CD4-positive, CD25-positive, alpha-beta regulatory T cell (primary cell): ENCODE results near the gene ARF5. TPM values are rescaled to one million over a fixed set of nuclear protein-coding genes. Genes with fewer than 3 reads are reported as not detected.
"Not testable (repeated sequence)": the region's sequence is repeated elsewhere in the genome, so short reads cannot be mapped to it uniquely, and the experiment has no call there.

Source experiments
- ATAC-seq, 2 donors: fragments of 150-1000 bp; cut with Tn5 transposase; one replicate each; pipeline ENCODE4 v1.10.0; 2021; ENCODE audit warnings: low read depth in 2 of 2, moderate number of reproducible peaks in 2 of 2, moderate library complexity in 1 of 2
- DNase-seq, 3 donors: peaks; one replicate each; pipeline versions ENCODE4 v3.0.0 to v3.0.0-alpha.2; 2012 to 2022; ENCODE audit warnings: mixed read lengths in 1 of 3
- H3K27ac ChIP-seq: one replicate; pipeline ENCODE4 v1.7.0; 2013; ENCODE audit warnings: mild to moderate bottlenecking, low read length; ENCODE audit not compliant: insufficient read depth, poor library complexity, severe bottlenecking
- H3K27me3 ChIP-seq: one replicate; pipeline ENCODE4 v1.7.0; 2013; ENCODE audit warnings: low read length; ENCODE audit not compliant: control insufficient read depth, insufficient read depth
- H3K36me3 ChIP-seq: one replicate; pipeline ENCODE4 v1.7.0; 2013; ENCODE audit warnings: mild to moderate bottlenecking, low read length, moderate library complexity; ENCODE audit not compliant: control insufficient read depth, insufficient read depth
- H3K4me1 ChIP-seq: 2 replicates; pipeline ENCODE4 v1.7.0; 2013; ENCODE audit warnings: mild to moderate bottlenecking, low read length; ENCODE audit not compliant: insufficient read depth, control insufficient read depth, poor library complexity, severe bottlenecking
- H3K4me3 ChIP-seq: one replicate; pipeline ENCODE4 v1.7.0; 2013; ENCODE audit warnings: low read depth, mild to moderate bottlenecking, low read length, moderate library complexity
- H3K9me3 ChIP-seq, 2 experiments: 1 replicate in 1 of 2; 2 replicates in 1 of 2; pipeline ENCODE4 v1.7.0; 2013; ENCODE audit warnings: low read length in 2 of 2, mild to moderate bottlenecking in 1 of 2, moderate library complexity in 1 of 2; ENCODE audit not compliant: control insufficient read depth in 2 of 2
- H3K27ac Mint-ChIP-seq, 3 donors: one replicate each; pipeline ENCODE4 v1.8.0; 2020 to 2022; ENCODE audit warnings: mild to moderate bottlenecking in 3 of 3, mixed read lengths in 3 of 3, moderate library complexity in 2 of 3
- H3K27me3 Mint-ChIP-seq: one replicate; pipeline ENCODE4 v1.8.0; 2022; ENCODE audit warnings: mild to moderate bottlenecking, mixed read lengths
- H3K36me3 Mint-ChIP-seq: one replicate; pipeline ENCODE4 v1.8.0; 2020; ENCODE audit warnings: mixed read lengths
- H3K4me1 Mint-ChIP-seq, 4 donors: one replicate each; pipeline ENCODE4 v1.8.0; 2020 to 2022; ENCODE audit warnings: mixed read lengths in 4 of 4, mild to moderate bottlenecking in 1 of 4
- H3K4me3 Mint-ChIP-seq, 4 donors: one replicate each; pipeline ENCODE4 v1.8.0; 2020 to 2022; ENCODE audit warnings: mild to moderate bottlenecking in 4 of 4, mixed read lengths in 4 of 4, moderate library complexity in 3 of 4
- H3K9me3 Mint-ChIP-seq, 7 donors: one replicate each; pipeline ENCODE4 v1.8.0; 2020 to 2022; ENCODE audit warnings: mixed read lengths in 7 of 7, mild to moderate bottlenecking in 3 of 7, moderate library complexity in 2 of 7
- polyA plus RNA-seq, 4 donors: library from polyadenylated mRNA; unstranded; fragments of 300-500 nt; fragmentation: Illumina TruSeq; gene quantifications; one replicate each; pipeline ENCODE4 v1.2.3, GENCODE V29; 2021
- total RNA-seq: library from RNA; stranded (reverse); gene quantifications from one replicate; pipeline ENCODE4 v1.2.3, GENCODE V29; 2022

The ARF5 gene
- total and polyA plus RNA-seq, 5 donors from 2014 or later = 101 to 223 (median 189) TPM

DNA sequence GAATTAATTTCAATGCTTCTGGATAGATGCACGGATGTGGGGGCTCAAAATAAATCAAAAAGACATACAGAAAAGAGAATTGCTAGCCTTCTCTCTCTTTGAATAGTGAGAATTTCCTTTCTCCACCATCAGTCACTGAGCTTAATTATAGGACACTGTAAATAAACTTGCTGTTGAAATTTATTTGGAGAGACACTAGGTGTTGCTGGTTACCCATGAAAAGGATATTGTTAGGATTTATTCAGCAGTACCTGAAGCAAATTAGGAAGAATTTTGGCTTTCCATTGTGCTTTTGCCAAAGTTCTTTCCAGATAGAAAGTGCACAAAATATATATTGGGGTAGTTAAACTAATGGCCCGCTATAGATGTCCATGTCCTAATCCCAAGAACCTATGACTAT lies 30.4 kb upstream of the ARF5 start:
- Histone ChIP-seq H3K9me3 (no peaks in the 10 kb centered on the region), H3K27me3 (no peaks in the 10 kb centered on the region), H3K4me3 (no peak overlapping the region), H3K36me3 (no peaks in the 10 kb centered on the region), H3K27ac (no peak overlapping the region), H3K4me1 (no peaks in the 10 kb centered on the region)
- no peaks in the 10 kb centered on the region for H3K36me3 Mint-ChIP-seq
- peaks cover 4% of the 10 kb centered on the region for H3K27me3 Mint-ChIP-seq
- H3K27ac Mint-ChIP-seq = no peak overlapping the region
- peaks cover 0 to 5% (median 0%) of the 10 kb centered on the region in 7 donors for H3K9me3 Mint-ChIP-seq
- no peaks in the 10 kb centered on the region for H3K4me1 Mint-ChIP-seq
- ATAC-seq (no peak), DNase-seq (no peak)
- H3K4me3 Mint-ChIP-seq = no peak overlapping the region

DNA sequence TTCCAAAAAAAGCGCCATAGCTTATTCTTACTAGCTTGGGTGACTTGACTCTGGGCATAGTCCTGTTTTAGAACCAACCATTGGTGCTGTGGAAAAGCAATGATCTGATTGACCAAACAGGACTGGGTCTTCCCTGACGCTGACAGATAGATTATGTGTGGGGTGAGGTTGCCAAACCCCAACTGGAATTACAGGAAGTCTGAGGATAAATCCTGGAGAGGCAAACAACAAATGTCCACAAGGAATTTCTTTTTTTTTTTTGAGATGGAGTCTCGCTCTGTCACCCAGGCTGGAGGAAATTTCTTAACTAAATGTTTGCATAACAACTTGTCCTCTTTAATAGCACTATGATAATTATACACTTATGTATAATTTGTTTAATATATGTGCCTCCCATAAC lies 22.0 kb upstream of the ARF5 start:
- H3K9me3 Mint-ChIP-seq = peaks cover 0 to 11% (median 2%) of the 10 kb centered on the region in 7 donors
- no peak overlapping the region for H3K27ac Mint-ChIP-seq
- no peak for DNase-seq
- H3K4me3 Mint-ChIP-seq = no peak overlapping the region
- Histone ChIP-seq H3K36me3 (no peaks in the 10 kb centered on the region), H3K4me1 (no peaks in the 10 kb centered on the region), H3K4me3 (no peak overlapping the region), H3K27me3 (no peaks in the 10 kb centered on the region), H3K9me3 (no peaks in the 10 kb centered on the region), H3K27ac (no peak overlapping the region)
- peaks cover 0 to 2% (median 0%) of the 10 kb centered on the region in 4 donors for H3K4me1 Mint-ChIP-seq
- ATAC-seq = no peak
- H3K36me3 Mint-ChIP-seq = peaks cover 37% of the 10 kb centered on the region
- no peaks in the 10 kb centered on the region for H3K27me3 Mint-ChIP-seq

DNA sequence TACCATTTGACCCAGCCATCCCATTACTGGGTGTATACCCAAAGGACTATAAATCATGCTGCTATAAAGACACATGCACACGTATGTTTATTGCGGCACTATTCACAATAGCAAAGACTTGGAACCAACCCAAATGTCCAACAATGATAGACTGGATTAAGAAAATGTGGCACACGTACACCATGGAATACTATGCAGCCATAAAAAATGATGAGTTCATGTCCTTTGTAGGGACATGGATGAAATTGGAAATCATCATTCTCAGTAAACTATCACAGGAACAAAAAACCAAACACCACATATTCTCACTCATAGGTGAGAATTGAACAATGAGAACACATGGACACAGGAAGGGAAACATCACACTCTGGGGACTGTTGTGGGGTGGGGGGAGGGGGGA lies 20.2 kb upstream of the ARF5 start:
- not testable (repeated sequence) for H3K36me3 ChIP-seq, H3K9me3 Mint-ChIP-seq, H3K27ac ChIP-seq, ATAC-seq, H3K4me1 ChIP-seq, H3K4me3 ChIP-seq, DNase-seq, H3K4me1 Mint-ChIP-seq, H3K9me3 ChIP-seq, H3K4me3 Mint-ChIP-seq, H3K27ac Mint-ChIP-seq, H3K27me3 Mint-ChIP-seq, H3K27me3 ChIP-seq
- H3K36me3 Mint-ChIP-seq = peaks cover 43% of the 10 kb centered on the region

DNA sequence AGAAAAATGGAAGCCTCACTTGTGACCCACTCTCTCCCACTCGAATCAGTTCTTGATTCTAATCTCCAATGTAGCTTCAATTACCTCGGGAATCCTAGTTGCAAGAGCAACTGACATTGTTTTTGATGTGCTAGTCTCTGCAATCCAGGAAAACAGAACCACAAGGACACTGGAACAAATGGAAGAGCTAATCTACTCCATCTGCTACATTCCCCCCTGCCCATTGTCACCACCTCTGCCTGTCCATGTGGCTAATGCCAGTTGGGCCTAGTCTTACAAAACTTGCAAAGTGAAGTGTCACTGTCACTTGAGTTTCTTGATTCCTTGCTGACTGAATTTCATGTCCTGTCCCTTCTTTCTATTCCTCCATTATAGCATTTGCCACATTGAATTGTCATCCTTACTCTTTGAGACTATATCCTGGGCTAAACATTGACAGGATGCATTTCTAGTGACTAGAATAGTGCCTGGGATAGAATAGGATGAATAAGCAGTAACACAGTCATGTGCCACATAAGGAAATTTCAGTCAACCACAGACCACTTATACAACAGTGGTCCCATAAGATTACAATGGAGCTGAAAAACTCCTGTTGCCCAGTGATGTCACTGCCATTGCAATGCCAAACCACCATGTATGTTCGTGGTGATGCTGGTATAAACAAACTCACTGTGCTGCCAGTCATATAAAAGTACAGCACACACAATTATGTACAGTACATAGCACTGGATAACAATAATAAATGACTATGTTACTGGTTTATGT lies 16.3 kb upstream of the ARF5 start:
- peaks cover 0 to 6% (median 0%) of the 10 kb centered on the region in 7 donors for H3K9me3 Mint-ChIP-seq
- Histone ChIP-seq H3K27me3 (no peaks in the 10 kb centered on the region), H3K27ac (no peak overlapping the region), H3K4me3 (no peak overlapping the region), H3K36me3 (no peaks in the 10 kb centered on the region), H3K9me3 (no peaks in the 10 kb centered on the region), H3K4me1 (no peaks in the 10 kb centered on the region)
- no peaks in the 10 kb centered on the region for H3K27me3 Mint-ChIP-seq
- DNase-seq (no peak), ATAC-seq (no peak)
- peaks cover 21% of the 10 kb centered on the region for H3K36me3 Mint-ChIP-seq
- H3K4me1 Mint-ChIP-seq = peaks cover 0 to 5% (median under 1%) of the 10 kb centered on the region in 4 donors
- no peak overlapping the region for H3K27ac Mint-ChIP-seq
- H3K4me3 Mint-ChIP-seq = no peak overlapping the region

DNA sequence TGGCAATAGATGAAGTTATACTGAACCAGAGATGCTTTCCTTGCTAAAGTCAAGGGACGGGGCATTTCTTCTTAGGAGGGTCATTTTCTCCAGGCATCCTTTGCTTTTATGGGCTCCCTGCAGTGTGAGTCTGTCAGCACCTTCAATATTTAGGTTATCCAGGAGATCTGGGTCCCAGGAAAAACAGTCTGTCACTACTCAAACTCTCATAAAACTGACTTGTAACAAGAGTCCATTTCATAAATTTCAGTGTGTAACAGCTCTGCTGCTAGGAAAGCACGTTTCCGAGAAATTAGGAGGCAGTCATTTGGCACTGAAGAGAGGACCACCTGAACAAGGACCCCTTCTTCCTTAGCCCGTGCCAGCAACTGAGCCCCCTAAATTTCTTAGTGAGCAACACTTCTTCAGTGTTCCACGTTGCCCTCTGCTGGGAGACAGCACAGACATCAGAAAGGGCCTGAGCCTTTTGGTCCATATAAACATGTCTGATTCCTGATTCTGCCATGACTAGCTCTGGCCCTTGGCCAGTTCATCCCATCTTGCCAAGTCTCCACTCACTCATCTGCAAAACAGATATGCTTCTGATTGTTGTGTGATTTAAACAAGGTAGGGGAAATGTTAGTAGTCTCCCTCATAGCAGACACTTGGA lies 10.1 kb upstream of the ARF5 start:
- no peak overlapping the region for H3K4me3 Mint-ChIP-seq
- peaks cover 19 to 41% (median 33%) of the 10 kb centered on the region in 4 donors for H3K4me1 Mint-ChIP-seq
- Histone ChIP-seq H3K36me3 (peaks cover 40% of the 10 kb centered on the region), H3K4me3 (no peak overlapping the region), H3K4me1 (peaks cover 24% of the 10 kb centered on the region), H3K27ac (no peak overlapping the region), H3K27me3 (no peaks in the 10 kb centered on the region), H3K9me3 (no peaks in the 10 kb centered on the region)
- H3K27ac Mint-ChIP-seq = no peak overlapping the region
- no peaks in the 10 kb centered on the region for H3K27me3 Mint-ChIP-seq
- DNase-seq (no peak), ATAC-seq (no peak)
- peaks cover 0 to 2% (median 0%) of the 10 kb centered on the region in 7 donors for H3K9me3 Mint-ChIP-seq
- H3K36me3 Mint-ChIP-seq = peaks cover 48% of the 10 kb centered on the region

DNA sequence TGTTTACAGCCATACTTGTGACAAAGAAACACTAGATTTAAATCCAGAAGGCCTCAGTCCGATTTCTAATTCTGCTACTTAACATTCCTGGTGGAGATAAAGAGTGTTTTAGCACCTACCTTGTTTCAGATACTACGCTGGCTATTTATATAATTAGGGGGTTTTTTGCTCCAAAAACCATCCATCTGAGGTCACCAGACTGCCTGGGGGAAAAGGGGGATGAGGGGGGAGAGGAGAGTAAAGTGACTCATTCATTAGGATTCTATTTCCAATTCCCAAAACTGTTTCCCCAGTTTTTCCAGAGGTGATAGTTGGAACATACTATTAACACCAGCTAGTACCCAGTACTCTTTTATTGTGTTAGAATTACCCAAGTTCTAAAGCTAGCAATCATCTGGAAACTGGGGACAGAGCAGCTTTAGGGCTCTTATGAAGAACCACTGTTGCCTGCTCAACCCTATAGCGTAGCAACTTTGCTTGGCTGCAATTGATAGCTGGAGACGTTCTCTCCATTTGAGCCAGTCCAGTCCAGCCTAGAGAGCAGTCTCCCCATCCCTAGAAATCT lies 9.4 kb upstream of the ARF5 start:
- H3K27ac Mint-ChIP-seq = peak overlapping the region in 1 of 3 donors; percentile 50
- DNase-seq = no peak
- Histone ChIP-seq H3K36me3 (peaks cover 41% of the 10 kb centered on the region), H3K9me3 (no peaks in the 10 kb centered on the region), H3K4me3 (no peak overlapping the region), H3K27ac (no peak overlapping the region), H3K4me1 (peaks cover 31% of the 10 kb centered on the region), H3K27me3 (no peaks in the 10 kb centered on the region)
- H3K4me3 Mint-ChIP-seq = peak overlapping the region in 1 of 4 donors; percentile 23
- peaks cover 25 to 48% (median 39%) of the 10 kb centered on the region in 4 donors for H3K4me1 Mint-ChIP-seq
- no peak for ATAC-seq
- peaks cover 0 to 2% (median 0%) of the 10 kb centered on the region in 7 donors for H3K9me3 Mint-ChIP-seq
- H3K36me3 Mint-ChIP-seq = peaks cover 54% of the 10 kb centered on the region
- H3K27me3 Mint-ChIP-seq = no peaks in the 10 kb centered on the region

DNA sequence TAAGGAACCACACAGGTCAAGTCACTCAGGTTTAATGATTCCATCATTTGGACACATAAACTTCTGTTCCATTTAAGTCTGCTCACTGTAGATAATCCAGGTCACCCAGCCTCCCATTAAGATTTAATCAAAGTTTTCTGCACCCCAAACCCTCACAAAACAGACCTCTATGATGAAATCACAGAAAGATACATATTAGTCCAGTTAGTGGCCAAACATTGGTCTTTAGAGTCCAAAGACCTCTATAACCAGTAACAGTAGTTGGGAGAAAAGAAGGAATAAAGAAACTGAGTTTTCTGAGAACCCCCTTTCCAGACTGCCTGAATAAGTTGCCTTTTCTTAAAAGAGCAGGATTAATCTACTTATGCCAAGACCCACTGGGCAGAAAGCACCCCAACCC lies 7.6 kb upstream of the ARF5 start:
- Mint-ChIP-seq H3K36me3 (peaks cover 49% of the 10 kb centered on the region), H3K4me1 (peaks cover 22 to 62% (median 52%) of the 10 kb centered on the region in 4 donors), H3K27me3 (no peaks in the 10 kb centered on the region)

More for the DNA sequence above, 7.6 kb upstream of the ARF5 start:
- Histone ChIP-seq H3K4me3 (no peak overlapping the region), H3K36me3 (peaks cover 41% of the 10 kb centered on the region), H3K27me3 (no peaks in the 10 kb centered on the region), H3K27ac (no peak overlapping the region), H3K4me1 (peaks cover 43% of the 10 kb centered on the region), H3K9me3 (no peaks in the 10 kb centered on the region)
- Mint-ChIP-seq H3K27ac (peak overlapping the region in 2 of 3 donors; percentile 5 to 57), H3K4me3 (peak overlapping the region in 3 of 4 donors; percentile 1 to 63 (median 61)), H3K9me3 (no peaks in the 10 kb centered on the region)
- no peak for ATAC-seq
- no peak for DNase-seq
